ENCODE measurements around the gene ALPL.

- TF ChIP-seq CTCF (IDR thresholded peaks at IDR 0.05; ENCODE audit: insufficient read depth, low read length, poor library complexity, severe bottlenecking) (no peak), EZH2phosphoT487 (conservative IDR thresholded peaks at IDR 0.05; ENCODE audit: low read length) (no peak)
These were observed 85.3 kb downstream of the ALPL start for GRCh38 chr1:21594501-21594900.
